Left kidney (tissue), 8 donors: Measurements from ENCODE around the gene KIFC1. TPM values are rescaled to one million over a fixed set of nuclear protein-coding genes. Genes with fewer than 3 reads are reported as not detected.
"Not testable (repeated sequence)": the region's sequence is repeated elsewhere in the genome, so short reads cannot be mapped to it uniquely, and the experiment has no call there.

Experiments used
- DNase-seq: peaks from one replicate; pipeline ENCODE4 v3.0.0-alpha.2; 2013
- long read RNA-seq, 8 donors: transcript quantifications; one replicate each; lab custom pipeline, GENCODE V29; 2026
- polyA plus RNA-seq: library from polyadenylated mRNA; unstranded; fragments of 120-200 nt; gene quantifications from one replicate; pipeline ENCODE4 v1.2.1, GENCODE V29; 2013; ENCODE audit not compliant: insufficient read length

The KIFC1 gene, protein sequence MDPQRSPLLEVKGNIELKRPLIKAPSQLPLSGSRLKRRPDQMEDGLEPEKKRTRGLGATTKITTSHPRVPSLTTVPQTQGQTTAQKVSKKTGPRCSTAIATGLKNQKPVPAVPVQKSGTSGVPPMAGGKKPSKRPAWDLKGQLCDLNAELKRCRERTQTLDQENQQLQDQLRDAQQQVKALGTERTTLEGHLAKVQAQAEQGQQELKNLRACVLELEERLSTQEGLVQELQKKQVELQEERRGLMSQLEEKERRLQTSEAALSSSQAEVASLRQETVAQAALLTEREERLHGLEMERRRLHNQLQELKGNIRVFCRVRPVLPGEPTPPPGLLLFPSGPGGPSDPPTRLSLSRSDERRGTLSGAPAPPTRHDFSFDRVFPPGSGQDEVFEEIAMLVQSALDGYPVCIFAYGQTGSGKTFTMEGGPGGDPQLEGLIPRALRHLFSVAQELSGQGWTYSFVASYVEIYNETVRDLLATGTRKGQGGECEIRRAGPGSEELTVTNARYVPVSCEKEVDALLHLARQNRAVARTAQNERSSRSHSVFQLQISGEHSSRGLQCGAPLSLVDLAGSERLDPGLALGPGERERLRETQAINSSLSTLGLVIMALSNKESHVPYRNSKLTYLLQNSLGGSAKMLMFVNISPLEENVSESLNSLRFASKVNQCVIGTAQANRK
- 62.9 TPM for polyA plus RNA-seq
- long read RNA-seq, donor 1, transcript KIFC1-211 (11 exons, 2,706 nt) = major isoform, 5 of 13 reads
- long read RNA-seq, donor 1, partial matches to known transcripts = 7 of 13 reads
- long read RNA-seq, donor 1, other reads (novel, unspliced or antisense) = 0 of 13 reads
- long read RNA-seq, donor 2, partial matches to known transcripts = 17 of 19 reads
- long read RNA-seq, donor 2, other reads (novel, unspliced or antisense) = 0 of 19 reads
- long read RNA-seq, donor 3, transcript KIFC1-211 (11 exons, 2,706 nt) = major isoform, 7 of 30 reads
- long read RNA-seq, donor 3, partial matches to known transcripts = 22 of 30 reads
- long read RNA-seq, donor 3, other reads (novel, unspliced or antisense) = 0 of 30 reads
- long read RNA-seq, donor 4 = 0 reads
- long read RNA-seq, donor 5, transcript KIFC1-211 (11 exons, 2,706 nt) = major isoform, 15 of 774 reads
- long read RNA-seq, donor 5, partial matches to known transcripts = 408 of 774 reads
- long read RNA-seq, donor 5, other reads (novel, unspliced or antisense) = 350 of 774 reads
- long read RNA-seq, donor 6, transcript KIFC1-211 (11 exons, 2,706 nt) = major isoform, 8 of 38 reads
- long read RNA-seq, donor 6, partial matches to known transcripts = 30 of 38 reads
- long read RNA-seq, donor 6, other reads (novel, unspliced or antisense) = 0 of 38 reads
- long read RNA-seq, donor 7, transcript KIFC1-211 (11 exons, 2,706 nt) = major isoform, 8 of 34 reads
- long read RNA-seq, donor 7, partial matches to known transcripts = 26 of 34 reads
- long read RNA-seq, donor 7, other reads (novel, unspliced or antisense) = 0 of 34 reads
- long read RNA-seq, donor 8, transcript KIFC1-211 (11 exons, 2,706 nt) = major isoform, 5 of 5 reads
- long read RNA-seq, donor 8, partial matches to known transcripts = 0 of 5 reads
- long read RNA-seq, donor 8, other reads (novel, unspliced or antisense) = 0 of 5 reads

DNA sequence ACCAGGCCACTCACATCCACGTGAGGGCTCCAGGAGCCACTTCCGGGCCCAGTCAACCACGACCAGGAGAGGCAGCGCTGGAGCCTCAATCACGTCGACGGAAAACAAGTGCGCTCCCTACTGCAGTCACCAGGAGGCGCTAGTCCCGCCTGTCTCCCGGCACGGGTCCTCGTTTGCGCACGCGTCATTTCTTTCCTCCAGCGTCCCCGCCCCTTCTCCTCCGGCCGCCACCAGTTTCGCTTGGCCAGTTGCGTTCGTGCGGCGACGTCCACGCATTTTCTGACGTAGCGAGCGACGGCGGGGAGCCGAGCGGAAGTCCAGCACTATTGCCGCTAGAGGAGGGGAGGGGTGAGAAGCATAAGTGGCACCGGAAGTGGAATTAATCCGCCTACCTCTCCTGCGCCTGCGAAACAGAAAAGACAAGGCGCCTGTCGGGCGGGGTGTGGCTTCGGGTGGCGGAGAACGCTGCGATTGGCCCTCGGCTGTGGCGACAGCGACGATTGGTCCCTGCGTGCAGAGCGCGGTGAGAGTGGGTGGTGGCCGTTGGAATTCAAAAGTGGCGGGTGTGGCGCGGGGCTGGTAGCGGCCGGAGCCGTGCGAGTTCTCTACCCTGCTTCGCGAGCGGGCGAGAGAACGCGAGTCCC, at the start of gene KIFC1:
Gene KIFC1, plus strand, starts transcription at position 546 of the 644 bp plus-strand sequence. CDS start 163 bp downstream, outside the sequence.
- peak; percentile 99 for DNase-seq

DNA sequence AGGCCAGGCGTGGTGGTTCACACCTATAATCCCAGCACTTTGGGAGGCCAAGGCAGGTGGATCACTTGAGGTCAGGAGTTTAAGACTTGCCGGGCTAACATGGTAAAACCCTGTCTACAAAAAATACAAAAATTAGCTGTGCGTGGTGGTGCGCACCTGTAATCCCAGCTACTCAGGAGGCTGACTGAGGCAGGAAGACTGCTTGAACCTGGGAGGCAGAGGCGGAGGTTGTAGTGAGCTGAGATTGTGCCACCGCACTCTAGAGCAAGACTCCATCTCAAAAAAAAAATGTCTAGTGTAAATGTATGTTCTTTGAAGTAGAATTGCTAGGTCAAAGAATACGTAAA, 48.0 kb upstream of the KIFC1 start:
- DNase-seq = not testable (repeated sequence)

DNA sequence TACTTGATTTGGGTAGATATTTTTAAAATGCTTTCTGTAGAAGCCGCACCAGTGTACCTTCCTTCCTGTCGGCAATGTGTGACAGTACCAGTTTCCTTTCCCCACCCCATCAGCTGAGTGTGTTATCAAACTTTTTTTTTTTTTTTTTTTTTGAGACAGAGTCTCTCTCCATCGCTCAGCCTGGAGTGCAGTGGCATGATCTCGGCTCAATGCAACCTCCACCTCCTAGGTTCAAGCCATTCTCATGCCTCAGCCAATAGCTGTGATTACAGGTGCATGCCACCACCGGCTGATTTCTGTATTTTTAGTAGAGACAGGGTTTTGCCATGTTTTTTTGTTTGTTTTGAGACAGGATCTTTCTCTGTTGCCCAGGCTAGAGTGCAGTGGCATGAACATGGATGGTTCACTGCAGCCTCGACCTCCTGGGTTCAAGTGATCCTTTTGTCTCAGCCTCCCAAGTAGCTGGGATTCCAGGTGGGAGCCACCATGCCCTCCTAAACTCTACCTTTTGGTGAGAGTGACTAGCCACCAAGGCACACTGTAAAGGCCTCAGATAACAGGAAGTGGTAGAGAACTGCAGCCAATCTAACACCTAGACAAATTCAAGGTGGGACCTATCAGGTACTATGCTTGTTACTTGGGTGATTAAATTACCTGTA, 47.5 kb upstream of the KIFC1 start:
- DNase-seq = no peak

DNA sequence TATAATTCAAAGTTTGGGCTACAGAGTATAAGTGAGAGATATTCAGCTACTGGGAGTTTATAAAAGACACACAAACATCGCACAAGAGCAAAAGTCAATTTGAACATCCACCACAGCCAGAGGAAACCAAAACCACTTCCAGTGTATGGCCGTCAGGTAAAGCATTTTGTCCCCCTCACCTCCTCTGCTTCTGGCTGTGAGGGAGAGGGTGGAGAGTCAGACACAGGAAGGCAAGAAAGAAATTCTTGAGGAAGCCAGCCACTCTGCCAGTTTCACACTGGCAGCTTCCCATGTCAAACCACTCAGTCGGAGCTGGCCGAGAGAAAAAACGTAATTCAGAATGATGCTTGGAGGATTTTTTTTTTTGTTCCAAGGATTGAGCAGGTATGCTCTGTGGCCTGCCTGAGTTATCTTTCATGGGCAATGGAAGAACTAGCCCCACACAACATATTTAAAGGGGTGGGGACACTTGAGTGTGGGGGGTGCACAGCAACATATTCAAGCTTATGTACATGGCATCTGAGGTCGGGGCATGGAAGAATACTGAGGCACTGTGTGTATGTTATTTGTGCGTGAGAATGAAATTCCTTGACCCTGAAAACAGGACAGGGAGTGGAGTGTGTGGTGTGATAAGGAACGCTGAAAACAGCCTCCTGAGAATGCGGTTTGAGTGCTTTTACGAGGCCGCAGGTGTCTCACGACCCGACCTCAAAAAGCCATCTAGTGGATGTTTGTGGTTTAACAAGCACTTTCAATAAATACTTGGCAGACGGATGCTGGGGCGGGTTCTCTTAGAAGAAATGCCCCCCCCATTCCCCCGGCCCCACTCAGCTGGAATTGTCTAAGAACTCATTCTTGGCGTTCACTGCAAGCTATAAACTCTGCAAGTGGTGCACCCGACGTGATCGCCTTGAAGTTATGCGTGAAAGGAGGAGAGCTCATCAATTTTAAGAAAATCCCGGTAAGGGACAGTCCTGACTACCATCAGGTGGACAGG, 46.6 kb upstream of the KIFC1 start:
- DNase-seq = peak; percentile 68

DNA sequence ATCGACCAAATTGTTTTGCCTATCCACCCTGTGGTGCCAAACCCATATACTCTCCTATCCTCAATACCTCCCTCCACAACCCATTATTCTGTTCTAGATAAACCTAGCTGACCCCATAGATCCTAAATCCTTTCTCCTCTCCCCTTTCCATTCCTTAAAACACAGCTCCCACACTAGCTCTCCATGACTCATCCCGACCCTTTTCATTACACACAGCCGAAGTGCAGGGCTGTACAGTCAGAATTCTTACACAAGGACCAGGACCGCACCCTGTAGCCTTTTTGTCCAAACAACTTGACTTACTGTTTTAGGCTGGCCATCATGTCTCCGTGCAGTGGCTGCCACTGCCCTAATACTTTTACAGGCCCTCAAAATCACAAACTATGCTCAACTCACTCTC, 44.7 kb upstream of the KIFC1 start:
- DNase-seq = not testable (repeated sequence)

DNA sequence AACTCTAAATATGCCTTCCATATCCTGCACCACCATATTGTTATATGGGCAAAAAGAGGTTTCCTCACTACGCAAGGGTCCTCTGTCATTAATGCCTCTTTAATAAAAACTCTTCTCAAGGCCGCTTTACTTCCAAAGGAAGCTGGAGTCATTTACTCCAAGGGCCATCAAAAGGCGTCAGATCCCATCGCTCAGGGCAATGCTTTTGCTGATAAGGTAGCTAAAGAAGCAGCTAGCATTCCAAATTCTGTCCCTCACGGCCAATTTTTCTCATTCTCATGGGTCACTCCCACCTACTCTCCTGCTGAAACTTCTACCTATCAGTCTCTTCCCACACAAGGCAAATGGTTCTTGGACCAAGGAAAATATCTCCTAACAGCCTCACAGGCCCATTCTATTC, 43.8 kb upstream of the KIFC1 start:
- DNase-seq = no peak

DNA sequence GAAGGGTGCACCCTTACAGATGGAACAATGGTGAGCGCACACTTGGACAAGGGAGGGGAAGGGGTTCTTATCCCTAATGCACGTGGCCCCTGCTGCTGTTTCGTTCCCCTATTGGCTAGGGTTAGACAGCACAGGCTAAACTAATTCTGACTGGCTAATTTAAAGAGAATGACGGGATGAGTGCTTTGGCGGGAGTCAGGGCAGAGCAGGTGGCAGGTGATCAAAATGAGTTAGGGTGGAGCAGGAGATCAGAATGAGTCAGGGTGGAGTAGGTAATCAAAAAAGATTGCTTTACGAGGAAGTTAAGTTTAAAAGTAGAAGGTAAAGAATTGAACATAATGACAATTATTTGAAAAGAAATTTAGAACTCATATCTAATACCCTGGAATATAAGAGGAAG, 35.8 kb upstream of the KIFC1 start:
- DNase-seq = not testable (repeated sequence)

DNA sequence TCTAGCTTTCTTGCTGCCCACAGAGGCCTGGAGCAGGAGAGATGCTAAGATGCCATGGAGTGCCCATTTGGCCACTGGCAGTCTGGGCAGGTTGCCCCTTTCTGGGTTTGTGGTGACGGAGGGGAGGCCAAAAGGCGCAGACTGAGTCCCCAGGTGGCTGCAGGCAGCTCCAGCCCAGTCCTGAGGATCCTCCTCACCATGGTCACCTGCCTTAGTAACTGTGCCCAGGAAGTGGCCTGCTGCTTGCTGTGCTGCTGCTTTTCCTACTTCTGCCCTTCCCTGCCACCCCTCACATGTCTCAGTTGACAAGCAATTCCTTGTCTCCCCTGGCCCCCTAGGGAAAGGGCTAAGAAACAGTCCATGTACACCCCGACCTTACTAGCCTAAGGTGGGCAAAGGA, 35.3 kb upstream of the KIFC1 start:
- no peak for DNase-seq

DNA sequence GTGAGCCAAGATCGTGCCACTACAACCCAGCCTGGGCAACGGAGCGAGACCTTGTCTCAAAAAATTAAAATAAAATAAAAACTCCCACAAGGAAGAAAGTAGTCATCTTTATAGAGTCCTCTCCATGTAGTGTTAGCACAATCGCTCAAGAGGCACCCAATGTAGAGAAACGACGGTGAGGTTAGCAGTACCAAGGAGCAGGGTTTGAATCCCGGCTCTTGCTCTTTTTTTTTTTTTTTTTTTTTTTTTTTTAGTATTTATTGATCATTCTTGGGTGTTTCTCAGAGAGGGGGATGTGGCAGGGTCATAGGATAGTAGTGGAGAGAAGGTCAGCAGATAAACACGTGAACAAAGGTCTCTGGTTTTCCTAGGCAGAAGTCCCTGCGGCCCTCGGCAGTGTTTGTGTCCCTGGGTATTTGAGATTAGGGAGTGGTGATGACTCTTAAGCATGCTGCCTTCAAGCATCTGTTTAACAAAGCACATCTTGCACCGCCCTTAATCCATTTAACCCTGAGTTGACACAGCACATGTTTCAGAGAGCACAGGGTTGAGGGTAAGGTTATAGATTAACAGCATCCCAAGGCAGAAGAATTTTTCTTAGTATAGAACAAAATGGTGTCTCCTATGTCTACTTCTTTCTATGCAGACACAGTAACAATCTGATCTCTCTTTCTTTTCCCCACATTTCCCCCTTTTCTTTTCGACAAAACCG, 34.3 kb upstream of the KIFC1 start:
- DNase-seq = not testable (repeated sequence)

DNA sequence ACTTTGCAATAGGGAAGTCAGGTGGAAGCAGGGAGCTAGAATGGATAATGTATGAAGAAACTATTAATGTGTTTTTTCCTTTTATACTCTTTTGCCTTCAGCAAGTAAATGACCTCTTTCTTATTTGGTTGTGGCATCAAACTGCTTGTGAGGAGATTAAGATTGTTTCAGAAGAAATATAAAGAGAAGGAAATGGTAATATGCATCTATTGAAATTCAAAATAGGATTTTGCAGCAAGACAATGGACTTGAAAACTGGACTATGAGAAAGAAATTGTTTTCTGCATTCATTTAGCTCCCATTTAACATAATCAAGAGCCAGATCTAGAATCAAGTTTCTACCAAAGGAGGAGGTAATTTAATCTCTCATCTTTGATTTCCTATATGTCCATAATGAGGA, 32.3 kb upstream of the KIFC1 start:
- no peak for DNase-seq

DNA sequence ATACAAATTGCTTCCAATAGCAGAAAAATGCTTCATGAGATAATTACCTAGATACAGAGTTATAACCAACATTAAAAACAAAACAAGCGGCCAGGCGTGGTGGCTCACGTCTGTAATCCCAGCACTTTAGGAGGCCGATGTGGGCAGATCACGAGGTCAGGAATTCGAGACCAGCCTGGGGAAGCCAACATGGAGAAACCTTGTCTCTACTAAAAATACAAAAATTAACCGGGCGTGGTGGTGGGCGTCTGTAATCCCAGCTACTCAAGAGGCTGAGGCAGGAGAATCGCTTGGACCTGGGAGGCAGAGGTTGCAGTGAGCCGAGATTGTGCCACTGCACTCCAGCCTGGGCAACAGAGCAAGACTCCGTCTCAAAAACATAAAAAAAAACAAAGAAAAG, 28.1 kb upstream of the KIFC1 start:
- not testable (repeated sequence) for DNase-seq

DNA sequence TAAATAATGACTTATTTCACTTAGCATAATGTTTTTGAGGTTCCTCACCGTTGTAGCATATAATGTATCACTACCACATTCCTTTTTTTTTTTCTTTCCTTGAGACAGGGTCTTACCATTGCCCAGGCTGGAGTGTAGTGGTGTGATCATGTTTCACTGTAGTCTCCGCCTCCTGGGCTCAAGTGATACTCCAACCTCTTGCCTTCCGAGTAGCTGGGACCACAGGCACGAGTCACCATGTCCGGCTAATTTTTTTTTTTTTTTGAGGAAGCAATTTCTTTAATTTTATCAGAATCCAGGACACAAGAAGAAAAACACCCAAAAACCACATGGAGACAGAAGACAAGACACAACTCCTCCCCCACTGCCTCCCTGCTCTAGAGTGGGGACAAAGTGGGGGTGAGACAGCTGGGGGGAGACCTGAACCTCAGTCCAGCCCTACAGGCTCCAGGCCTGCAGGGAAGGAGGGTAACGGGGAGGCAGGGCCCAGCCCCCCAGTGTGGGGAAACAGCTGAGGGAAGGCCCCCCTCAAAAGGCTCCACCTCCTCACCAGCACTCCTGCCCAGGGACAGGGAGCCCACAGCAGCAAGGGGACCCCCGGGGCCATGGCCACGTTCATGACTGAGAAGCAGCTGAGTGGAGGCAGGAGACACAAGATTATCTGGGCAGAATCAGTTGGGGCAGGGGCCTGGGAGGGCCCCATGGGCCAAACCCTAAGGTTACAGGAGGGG, 27.0 kb upstream of the KIFC1 start:
- DNase-seq = peak; percentile 66

DNA sequence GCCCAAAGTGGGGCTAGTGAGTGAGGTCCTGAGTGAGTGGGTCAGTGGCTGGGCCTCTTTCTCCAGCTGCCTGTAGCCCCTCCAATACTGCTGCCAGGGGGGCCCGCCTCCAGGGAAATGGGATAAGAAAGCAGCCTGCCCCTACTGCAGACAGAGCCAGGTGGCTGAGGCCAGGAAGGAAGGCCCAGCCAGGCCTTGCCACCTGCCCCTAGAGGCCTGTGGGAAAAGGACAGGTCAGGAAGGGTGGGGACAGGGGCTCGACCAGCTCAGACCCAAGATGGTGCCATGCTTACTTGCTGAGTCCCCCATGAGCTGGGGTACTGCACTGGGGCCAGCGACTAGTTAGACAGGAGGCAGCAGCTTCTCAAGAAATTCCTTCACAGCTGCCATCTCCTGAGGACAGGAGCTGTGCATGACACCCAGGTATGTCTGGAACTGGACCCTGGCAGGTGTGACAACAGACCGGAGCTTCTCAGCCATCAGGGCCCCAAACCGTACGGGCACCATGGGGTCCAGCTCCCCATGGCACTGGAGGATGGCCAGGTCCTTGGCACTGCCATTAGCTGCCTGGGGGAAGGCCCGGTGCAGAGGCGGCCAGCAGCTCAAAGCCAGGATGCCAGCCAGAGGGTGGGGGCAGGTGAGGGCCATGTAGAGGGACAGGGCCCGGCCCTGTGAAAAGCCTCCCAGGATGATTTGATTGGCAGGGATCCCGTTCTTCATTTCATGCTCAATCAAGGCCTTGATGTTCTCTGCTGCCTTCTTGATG, 26.2 kb upstream of the KIFC1 start:
- not testable (repeated sequence) for DNase-seq

DNA sequence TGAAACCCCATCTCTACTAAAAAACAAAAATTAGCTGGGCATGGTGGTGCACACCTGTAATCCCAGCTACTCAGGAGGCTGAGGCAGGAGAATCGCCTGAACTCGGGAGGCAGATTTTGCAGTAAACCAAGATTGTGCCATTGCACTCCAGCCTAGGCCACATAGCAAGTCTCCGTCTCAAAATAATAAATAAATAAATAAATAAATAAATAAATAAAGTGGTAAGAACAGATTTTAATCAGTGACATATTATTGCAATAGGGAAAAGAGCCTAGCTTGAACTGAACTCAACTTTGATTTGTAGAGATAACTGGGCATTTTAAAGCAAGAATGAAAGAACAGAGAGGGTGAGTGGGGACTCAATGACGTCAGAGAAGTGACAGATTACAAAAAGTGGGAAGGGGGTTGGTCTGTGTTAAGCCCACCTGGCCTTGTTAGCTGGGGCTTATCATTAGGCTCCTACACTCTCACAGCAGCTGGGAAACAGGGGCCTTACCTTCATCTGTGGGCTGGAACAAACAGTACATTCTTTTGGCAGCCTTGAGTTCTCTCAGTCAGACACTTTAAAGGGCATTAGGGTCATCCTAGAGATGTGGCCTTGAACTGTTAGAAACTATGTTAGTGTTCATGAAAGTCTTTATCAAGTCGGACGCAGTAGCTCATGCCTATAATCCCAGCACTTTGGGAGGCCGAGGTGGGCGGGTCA, 24.5 kb upstream of the KIFC1 start:
- DNase-seq = no peak

DNA sequence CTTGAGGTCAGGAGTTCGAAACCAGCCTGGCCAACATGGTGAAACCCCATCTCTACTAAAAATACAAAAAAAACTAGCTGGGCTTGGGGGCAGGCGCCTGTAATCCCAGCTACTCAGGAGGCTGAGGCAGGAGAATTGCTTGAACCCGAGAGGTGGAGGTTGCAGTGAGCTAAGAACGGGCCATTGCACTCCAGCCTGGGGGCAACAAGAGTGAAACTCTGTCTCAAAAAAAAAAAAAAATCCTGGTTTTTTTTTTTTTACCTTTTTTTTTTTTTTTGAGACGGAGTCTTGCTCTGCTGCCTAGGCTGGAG, 24.0 kb upstream of the KIFC1 start:
- DNase-seq = not testable (repeated sequence)

DNA sequence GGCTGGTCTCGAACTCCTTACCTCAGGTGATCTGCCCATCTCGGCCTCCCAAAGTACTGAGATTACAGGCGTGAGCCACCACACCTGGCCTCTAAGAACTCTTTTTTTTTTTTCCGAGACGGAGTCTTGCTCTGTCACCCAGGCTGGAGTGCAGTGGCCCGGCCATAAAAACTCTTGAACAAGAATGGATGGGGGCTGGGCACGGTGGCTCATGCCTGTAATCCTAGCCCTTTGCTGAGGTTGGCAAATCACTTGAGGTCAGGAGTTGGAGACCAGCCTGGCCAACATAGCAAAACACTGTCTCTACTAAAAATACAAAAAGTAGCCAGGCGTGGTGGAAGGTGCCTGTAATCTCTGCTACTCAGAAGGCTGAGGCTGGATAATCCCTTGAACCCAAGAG, 19.7 kb upstream of the KIFC1 start:
- not testable (repeated sequence) for DNase-seq
